GM21447 (cell line): ENCODE data around the gene LIF.

Source experiments
- ATAC-seq: cut with Tn5 transposase; IDR thresholded peaks from one replicate; pipeline ENCODE4 v1.9.1; 2021; ENCODE audit not compliant: unreplicated experiment

The LIF gene

DNA sequence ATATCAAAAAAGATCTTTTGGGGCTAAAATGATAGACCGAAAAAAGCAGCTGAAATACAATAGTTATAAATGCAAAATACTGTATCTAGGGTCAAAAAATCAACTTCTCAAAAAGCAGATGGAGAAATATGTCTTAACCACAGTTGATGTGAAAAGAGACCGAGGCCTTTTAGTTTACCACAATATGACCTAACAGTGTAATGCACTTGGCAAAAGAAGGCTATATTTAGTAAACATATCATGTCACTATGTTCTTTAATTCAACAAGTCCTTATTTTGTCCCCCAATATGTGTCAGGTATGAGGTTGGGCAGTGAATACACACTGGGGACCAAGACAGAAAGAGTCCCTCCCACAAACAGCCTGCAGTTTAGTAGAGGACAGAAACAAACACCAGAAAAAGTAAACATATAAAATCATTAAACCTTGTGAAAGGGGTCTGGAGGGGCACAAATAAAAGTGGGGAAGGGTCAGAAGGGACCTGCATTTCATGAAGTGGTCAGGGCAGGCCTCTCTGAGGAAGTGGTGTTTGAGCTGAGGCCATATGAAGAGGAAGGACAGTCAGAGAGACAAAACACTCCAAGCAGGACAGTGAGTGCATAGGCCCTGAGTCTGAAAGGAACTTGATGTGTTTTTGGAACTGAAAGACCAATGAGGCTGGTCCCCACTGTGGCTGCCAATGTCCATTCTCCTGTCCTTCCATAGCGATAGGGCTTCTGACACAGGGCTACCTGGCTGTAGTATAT is 53.4 kb downstream of the LIF start:
- no peak for ATAC-seq

DNA sequence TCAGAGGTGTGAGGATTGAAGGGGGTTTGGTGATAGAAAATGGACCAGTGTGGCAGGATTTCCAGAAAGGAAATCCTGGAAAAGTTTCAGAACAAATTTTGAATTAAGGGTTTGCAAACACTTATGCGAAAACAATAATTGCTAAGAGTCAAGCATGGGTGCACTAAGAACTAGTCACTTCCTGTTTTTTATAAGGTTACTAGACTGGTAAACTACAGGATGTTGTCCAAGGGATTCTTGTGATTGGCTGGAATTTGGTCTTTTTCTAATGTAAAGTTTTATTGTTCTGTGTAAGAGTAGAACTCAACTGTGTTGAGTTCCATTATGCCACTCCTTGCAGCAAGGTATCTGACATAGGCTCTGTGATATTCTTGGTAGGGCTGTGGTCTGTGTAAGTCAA is 54.1 kb downstream of the LIF start:
- no peak for ATAC-seq

DNA sequence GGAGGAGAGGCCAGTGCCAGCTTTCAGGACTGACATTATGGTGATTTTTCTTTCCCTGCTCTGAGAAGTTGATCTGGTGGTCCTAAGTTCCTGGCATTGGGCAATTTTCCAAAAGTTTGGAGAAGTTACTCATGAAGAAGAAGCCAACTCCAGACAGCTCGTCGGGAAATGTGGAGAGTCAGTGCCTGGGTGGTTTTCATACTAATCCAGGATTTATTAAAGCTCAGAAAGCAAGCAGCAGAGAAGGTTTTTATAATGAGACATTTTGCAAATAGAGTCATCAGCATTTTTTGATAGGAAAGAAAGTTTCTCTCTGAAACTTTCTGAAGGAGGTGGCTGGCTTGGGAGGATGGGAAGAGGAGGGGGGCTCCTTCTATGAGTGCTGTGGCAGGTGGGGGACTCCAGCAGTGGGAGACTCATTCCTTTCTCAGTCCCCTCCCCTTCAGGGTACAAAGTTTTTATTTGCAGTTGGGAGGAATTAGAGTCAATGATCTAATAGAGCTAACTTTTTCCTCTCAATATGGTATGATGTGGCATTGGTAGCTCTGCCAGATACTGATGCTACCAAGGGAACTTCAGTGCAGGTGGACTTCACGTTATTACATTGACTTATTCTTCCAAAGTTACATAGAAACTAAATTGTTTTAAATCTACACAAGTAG is 55.4 kb downstream of the LIF start:
- ATAC-seq: no peak

DNA sequence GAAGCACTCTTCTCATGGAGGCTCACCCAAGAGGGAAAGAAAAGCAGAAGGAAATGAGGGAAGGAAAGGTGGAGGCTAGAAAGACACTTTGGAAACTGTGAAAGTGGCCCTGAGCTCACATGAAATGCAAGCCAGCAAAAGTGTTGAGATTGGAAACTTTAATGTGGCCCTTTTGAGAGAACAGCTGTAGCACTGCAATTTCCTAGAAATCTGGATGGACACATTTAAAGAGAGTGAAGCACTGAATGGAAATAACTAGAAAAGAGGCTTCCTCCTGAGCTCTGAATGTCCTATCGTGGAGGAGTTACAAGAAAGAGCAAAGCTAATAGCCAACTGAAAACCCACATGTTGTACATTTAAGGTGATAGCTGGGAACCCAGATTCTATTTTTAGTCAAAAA is 56.0 kb downstream of the LIF start:
- ATAC-seq: no peak
